ENCODE measurements around the gene BTD. TPM values are rescaled to one million over a fixed set of nuclear protein-coding genes. Genes with fewer than 3 reads are reported as not detected.

Gene BTD
- total RNA-seq, 1 donor from 2014 or later = 19.3 TPM

DNA sequence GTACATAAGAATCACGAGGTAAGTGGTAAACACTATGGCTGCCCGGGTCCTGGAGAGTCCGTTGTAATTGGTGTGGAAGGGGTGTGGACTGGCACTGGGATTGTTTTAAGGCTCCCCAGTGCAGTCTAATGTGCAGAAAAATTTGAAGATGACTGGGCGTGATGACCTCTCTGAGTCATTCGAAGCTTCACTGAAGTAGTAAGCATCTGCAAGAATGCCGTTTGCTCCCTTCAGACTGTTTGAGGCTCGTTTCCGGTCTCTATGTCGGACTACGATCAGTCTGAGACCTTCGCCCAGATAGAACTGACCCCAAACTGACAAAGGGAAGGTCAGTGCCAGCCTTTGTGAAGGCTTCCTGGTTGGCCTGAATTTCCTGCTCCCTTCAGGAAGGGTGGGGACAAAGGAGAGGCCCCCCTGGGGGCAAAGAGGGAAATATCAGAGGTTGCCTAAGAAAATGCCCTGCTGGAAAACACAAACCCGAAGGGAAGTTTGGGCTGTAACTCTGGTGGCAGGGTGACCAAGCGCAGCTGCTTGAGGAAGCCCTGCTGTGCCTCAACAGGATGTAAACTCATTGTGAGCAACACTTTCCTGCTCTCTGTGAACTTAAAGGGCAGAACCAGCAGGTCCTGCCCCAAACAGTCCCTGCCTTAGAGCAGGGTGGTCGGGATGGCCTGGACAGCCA lies 34.6 kb downstream of the BTD start:
- DNase-seq = no peak

DNA sequence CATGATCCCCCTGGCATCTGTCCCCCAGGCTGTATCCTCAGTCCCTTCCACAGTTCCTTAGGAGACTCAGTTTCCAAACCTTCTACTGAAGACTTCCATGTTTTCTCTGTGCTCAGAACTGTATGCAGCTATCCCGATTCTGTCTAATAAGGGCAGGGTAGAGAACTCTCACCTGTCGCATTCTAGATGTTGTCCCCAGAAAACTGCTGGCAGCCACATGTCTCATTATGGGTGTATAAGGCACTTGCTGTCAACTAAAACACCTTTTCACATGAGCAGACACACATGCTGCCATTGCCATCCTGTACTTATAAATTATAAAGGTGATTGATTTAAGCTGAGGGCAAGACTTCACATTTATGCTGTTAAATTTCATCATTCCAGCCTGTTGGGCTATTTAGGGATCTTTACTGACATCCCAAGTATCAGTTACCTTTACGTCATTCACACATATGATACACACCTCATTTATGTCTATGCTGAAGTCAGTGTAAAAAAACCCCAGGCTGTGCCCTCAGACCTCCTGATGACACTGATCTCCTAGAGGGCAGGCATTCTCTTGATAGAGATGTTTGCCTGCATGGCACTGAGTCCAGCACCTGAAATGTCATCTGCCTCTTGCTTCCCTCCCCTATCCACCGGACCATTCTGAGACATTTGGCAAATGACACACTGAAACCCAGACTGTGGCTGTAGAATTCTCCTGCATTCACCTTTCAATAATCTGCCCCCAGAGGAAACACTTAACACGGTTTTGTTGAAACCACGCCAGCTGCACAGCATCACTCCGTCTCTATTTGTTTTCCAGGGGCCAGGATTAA lies 35.8 kb downstream of the BTD start:
- no peak for DNase-seq

DNA sequence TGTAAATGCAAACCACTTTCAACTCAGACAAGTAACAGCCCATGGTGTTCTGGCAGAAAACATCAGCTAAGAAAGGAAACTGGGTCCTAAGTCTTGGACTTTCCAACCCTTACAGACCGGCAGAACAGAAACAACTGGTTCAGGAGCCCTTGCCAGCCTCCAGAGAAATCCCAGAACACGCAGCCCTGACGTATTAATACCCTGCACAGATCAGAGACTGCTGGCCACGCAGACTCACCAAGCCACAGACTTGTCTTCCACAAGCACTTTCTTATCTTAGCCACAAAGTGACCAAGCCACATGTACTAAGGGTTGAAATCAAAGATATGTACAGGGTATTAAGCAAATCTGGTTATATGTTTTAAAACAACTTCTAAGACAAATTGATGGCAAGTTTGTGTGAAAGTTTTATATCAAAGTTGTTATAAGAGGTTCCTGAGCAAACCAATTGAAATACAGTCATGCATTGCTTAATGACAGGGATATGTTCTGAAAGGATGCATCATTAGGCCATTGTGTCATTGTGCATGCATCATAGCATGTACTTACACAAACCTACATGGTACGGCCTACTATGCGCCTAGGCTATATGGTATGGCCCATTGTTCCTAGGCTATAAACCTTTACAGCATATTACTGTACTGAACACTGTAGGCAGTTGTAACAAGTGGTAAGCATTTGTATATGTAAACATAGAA lies 36.8 kb downstream of the BTD start:
- DNase-seq = no peak

GRCh38 chr3:15638891-15639262 lies 37.3 kb downstream of the BTD start:
- DNase-seq = no peak

GRCh38 chr3:15645246-15645645 lies 43.7 kb downstream of the BTD start:
- DNase-seq = no peak

GRCh38 chr3:15645740-15646501 lies 44.4 kb downstream of the BTD start:
- DNase-seq = peak; percentile 51

DNA sequence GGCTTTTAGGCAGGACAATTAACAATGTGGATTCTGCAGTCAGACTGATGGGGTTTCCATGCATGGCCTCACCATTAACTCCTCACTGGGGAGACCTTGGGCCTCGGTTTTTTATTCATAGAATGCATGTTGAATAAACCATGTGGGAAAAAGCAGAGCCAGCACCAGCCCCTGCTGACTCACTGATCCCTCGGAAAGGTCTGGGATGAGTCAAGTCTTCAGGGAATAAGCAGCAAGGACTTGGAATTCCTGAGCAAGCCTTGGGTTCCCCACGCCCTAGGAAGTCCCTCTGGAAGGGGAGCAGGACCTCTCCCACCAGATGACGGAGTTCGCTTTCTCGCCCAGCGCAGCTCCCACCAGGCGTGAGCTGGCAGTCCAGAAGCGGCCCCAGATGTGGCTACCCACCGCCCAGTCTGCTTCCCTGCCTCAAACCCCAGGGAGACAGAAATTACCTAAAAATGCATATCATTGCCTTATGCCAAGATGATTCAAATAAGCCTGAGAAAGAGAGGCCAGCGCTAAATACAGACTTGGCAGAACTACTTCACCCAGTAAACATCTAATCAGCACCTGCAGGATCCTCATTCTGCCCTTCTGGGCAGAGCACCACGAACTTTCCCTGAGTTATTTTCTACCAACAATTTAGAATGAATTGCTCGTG lies 45.4 kb downstream of the BTD start:
- peak; percentile 77 for DNase-seq

- peak; percentile 69 for DNase-seq
These were observed 46.1 kb downstream of the BTD start for GRCh38 chr3:15647611-15648167.

- no peak for DNase-seq
These were observed 47.8 kb downstream of the BTD start for GRCh38 chr3:15649341-15649740.

DNA sequence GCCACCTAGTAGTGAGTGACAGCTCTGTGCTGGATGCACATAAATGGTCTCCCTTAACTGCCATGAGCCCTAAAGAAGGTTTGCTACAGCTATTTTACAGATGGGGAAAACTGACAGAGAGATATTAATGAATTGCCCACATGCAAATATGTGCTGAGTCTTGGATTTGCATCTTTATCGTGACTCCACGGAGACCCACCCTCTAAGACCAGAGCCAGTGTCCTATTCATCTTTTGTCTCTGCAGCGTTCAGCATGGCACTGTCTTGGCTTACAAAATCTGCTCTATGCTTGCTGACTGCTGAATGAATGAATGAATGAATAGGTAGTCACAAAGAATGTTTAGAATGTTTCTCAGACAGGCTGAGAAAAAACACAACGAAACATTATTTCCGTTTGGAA lies 48.3 kb downstream of the BTD start:
- DNase-seq = no peak

- no peak for DNase-seq
These were observed 49.9 kb downstream of the BTD start for GRCh38 chr3:15651396-15651795.

DNA sequence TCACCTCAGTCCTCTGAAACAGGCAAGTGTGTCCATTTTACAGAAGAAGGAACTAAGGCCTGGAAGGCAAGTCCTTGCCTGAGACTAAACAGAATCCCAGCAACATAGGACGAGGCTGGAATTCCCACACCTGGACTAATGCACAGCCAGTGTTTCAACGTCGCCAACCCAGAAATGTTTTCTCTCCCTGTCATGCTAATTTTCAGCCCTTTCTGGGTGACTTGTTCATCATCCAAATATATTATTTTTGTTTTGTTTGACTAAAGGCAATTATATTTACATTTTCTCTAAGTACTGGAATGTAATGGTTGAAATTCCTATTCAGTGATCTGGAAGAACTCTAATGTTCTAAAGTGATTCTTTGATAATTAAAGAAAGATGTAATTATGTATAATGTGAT lies 51.8 kb downstream of the BTD start:
- no peak for DNase-seq

DNA sequence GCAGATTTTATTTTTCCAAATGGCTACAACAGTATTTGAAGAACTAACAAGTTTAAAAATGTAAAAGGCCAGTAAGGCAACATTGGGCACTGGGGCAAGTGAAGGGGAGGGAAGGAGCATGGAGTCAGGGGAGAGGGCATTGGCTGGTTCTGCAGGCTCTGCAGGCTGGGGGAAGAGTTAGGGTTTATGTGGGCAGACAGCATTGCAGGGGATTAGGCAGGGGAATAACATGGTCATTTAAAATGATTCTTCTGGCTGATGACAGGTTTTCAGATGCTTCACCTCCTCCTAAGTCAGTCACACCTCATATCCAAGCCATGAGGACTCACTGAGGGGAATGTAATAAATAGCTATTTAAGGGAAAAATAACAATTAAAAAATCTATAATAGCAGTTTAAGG lies 52.6 kb downstream of the BTD start:
- DNase-seq = no peak

DNA sequence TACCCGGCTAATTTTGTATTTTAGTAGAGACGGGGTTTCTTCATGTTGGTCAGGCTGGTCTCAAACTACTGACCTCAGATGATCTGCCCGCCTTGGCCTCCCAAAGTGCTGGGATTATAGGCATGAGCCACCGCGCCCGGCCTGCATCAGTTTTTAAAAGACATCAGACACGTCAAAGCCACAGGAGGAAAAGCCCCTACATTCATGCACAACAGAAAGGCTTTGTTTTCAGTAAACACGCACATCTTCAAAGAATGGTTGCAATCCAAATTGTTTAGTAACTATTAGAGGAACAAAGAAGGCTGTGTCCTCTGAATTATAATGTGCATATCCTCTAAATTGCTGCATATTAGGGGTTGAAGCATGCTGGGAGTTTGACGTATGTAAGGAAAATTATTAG lies 53.3 kb downstream of the BTD start:
- DNase-seq = no peak

GRCh38 chr3:15656342-15656741 lies 54.8 kb downstream of the BTD start:
- no peak for DNase-seq

GRCh38 chr3:15657016-15657415 lies 55.5 kb downstream of the BTD start:
- DNase-seq = no peak

DNA sequence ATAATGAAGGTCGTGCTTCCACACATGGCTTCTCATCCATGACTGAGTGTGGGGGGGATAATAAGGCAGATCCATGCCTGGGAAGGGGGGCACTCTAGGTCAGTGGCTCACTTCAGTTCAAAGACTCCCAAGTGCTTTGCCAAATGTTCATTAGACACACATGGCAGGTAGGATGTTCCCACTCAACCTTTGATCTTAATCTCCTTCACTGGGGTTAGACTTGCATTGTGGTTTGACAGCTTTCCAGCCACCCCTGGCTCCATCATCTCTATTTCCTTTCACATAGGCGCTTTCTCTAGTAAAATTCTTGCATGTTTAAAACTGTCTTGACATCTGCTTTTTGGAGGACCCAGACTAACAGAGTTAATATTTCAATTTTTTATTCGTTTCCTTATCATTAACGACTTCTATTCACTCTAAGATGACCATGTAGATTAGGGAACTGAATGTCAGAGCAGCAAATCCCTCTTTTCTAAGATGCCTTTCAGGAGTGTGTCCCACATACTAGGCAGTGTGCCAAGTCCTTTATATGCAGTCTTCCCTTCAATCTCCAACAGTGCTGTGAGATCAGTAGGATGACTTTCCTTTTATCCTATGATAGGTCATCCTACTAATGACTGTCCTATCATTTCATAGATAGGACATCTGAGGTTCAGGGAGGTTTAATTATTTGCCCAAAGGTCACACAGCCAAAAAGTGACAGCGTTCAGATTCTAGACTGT lies 57.9 kb downstream of the BTD start:
- DNase-seq = no peak

DNA sequence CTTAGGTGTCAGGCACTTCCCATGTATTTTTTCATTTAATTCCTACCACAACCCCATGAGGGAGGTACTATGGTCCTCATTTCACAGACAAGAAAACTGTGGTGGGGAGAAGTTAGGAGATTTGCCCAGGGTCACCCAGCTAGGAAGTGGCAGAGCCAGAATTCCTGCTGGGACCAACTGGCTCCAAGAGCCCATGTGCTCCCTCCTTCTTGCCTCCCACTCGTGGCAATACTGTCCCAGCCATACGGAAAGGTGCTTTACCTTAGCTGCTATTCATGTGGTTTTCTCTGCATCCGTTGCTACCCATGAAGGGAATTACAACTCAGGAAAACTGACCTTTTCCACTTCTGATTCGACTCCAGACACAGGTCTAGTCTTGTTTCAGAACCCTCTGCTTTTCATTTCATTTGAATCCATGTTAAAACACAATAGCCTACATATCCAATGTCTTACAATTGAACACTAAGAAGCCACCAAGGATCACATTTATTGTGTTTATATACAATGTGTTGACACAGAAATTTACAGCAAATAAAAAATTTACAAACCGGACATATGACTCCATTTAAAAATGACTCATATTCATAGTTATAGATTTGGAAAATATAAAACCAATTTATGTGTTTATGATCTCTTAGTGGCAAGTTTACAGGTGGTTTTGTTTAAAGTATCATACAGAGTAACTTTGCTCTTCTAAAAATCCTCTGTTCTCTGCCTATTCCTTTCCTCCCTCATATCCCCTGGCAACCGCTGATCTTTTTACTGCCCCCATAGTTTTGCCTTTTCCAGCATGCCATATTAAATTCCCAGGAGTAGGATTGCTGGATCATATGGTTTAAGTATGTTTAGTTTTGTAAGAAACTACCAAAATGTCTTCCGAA lies 58.8 kb downstream of the BTD start:
- no peak for DNase-seq

DNA sequence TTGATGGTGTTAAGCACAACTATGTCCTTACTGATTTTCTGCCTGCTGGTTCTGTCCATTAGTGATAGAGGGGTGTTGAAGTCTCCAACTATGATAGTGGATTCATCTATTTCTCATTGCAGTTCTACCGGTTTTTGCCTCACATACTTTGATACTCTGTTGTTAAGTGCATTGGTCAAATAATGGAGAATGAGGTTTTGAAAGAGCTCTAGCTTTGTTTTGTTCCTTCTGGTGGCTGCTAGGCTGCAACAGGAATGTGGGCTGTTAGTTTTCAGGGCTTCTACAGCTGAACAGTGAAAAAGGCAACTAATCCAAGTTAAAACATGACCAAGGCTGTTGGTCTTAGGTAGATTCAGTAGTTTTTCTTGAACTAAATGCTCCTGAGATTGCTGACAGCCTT lies 62.6 kb downstream of the BTD start:
- DNase-seq = no peak

All from tongue (tissue), 2 donors.